A172 (cell line): ENCODE results near the gene KRTAP23-1. TPM values are rescaled to one million over a fixed set of nuclear protein-coding genes. Genes with fewer than 3 reads are reported as not detected.

Source experiments
- DNase-seq: peaks from one replicate; pipeline ENCODE4 v3.0.0-alpha.2; 2015; ENCODE audit warnings: low spot score
- total RNA-seq: library from RNA; depleted of rRNA; stranded (reverse); fragments of >200 nt; shearing (Covaris generic); gene quantifications from 2 replicates; pipeline ENCODE4 v1.2.3, GENCODE V29; 2014; rRNA removed

Gene KRTAP23-1
- total RNA-seq, 1 experiment from 2014 or later: not detected

GRCh38 chr21:30306884-30307283 is 41.5 kb downstream of the KRTAP23-1 start:
- DNase-seq: no peak

- DNase-seq: no peak
Observed at GRCh38 chr21:30305136-30305535, 43.3 kb downstream of the KRTAP23-1 start.

Other genes starting within 250 kb of the KRTAP23-1 start
- gene CLDN17, start 181.8 kb downstream of the KRTAP23-1 start, total RNA-seq: not detected in 2 replicates
- not detected in 2 replicates for gene CLDN8, start 132.5 kb downstream of the KRTAP23-1 start, total RNA-seq
- not detected in 2 replicates for gene KRTAP24-1, start 65.7 kb downstream of the KRTAP23-1 start, total RNA-seq
- gene KRTAP25-1, start 59.1 kb downstream of the KRTAP23-1 start, total RNA-seq: not detected in 2 replicates
- not detected in 2 replicates for gene KRTAP26-1, start 28.3 kb downstream of the KRTAP23-1 start, total RNA-seq
- gene KRTAP27-1, start 10.9 kb downstream of the KRTAP23-1 start, total RNA-seq: not detected in 2 replicates
- gene KRTAP13-2, start 23.7 kb upstream of the KRTAP23-1 start, total RNA-seq: not detected in 2 replicates
- gene KRTAP13-1, start 47.4 kb upstream of the KRTAP23-1 start, total RNA-seq: not detected in 2 replicates
- not detected in 2 replicates for gene KRTAP13-3, start 77.3 kb upstream of the KRTAP23-1 start, total RNA-seq
- not detected in 2 replicates for gene KRTAP13-4, start 81.6 kb upstream of the KRTAP23-1 start, total RNA-seq
- not detected in 2 replicates for gene KRTAP15-1, start 91.7 kb upstream of the KRTAP23-1 start, total RNA-seq
- gene KRTAP19-1, start 131.8 kb upstream of the KRTAP23-1 start, total RNA-seq: not detected in 2 replicates
- not detected in 2 replicates for gene KRTAP19-2, start 138.8 kb upstream of the KRTAP23-1 start, total RNA-seq
- gene KRTAP19-3, start 143.4 kb upstream of the KRTAP23-1 start, total RNA-seq: not detected in 2 replicates
- gene KRTAP19-4, start 148.6 kb upstream of the KRTAP23-1 start, total RNA-seq: not detected in 2 replicates
- not detected in 2 replicates for gene KRTAP19-5, start 153.5 kb upstream of the KRTAP23-1 start, total RNA-seq
- gene KRTAP19-6, start 193.3 kb upstream of the KRTAP23-1 start, total RNA-seq: not detected in 2 replicates
- gene KRTAP19-7, start 212.7 kb upstream of the KRTAP23-1 start, total RNA-seq: not detected in 2 replicates
- not detected in 2 replicates for gene KRTAP22-2, start 241.8 kb upstream of the KRTAP23-1 start, total RNA-seq
- gene KRTAP6-3, start 243.8 kb upstream of the KRTAP23-1 start, total RNA-seq: not detected in 2 replicates